Breast epithelium (tissue), 3 donors: ENCODE measurements around the gene CDC42SE1.

Experiments
- POLR2AphosphoS5 ChIP-seq, 3 donors: sonication (generic); formaldehyde crosslinking; IDR thresholded peaks; one replicate each; pipeline ENCODE4 v1.6.1; 2017; ENCODE audit warnings: antibody characterized with exemption in 3 of 3
- TF ChIP-seq, protein P1 (sequence below), 3 donors: fragments of 450-650 bp; IDR thresholded peaks; one replicate each; pipeline ENCODE4 v1.5.1; 2016 to 2017; ENCODE audit warnings: antibody characterized with exemption in 3 of 3, mild to moderate bottlenecking in 3 of 3, moderate library complexity in 3 of 3

DNA sequence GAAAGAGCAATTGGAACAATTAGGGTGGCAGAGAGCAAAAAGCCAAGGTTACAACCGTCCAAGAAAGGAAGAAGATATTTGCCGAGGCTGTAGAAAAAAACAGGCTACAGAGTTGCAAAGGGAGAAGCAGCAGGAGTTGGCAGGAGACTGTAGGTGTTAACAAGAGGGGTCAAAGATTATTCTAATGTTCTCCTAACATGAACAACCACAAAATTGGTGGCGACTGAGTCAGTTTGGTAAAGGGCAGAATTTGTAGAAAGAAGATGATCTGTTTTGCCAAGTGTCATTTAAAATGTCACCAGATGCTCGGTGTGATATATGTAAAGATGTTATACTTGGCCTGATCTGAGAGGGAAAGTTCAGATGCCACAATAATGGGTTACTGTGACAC, 51.6 kb downstream of the CDC42SE1 start:
- TF ChIP-seq, protein P1, sequence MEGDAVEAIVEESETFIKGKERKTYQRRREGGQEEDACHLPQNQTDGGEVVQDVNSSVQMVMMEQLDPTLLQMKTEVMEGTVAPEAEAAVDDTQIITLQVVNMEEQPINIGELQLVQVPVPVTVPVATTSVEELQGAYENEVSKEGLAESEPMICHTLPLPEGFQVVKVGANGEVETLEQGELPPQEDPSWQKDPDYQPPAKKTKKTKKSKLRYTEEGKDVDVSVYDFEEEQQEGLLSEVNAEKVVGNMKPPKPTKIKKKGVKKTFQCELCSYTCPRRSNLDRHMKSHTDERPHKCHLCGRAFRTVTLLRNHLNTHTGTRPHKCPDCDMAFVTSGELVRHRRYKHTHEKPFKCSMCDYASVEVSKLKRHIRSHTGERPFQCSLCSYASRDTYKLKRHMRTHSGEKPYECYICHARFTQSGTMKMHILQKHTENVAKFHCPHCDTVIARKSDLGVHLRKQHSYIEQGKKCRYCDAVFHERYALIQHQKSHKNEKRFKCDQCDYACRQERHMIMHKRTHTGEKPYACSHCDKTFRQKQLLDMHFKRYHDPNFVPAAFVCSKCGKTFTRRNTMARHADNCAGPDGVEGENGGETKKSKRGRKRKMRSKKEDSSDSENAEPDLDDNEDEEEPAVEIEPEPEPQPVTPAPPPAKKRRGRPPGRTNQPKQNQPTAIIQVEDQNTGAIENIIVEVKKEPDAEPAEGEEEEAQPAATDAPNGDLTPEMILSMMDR (IDR thresholded peaks at IDR 0.05) = no peak
- TF ChIP-seq POLR2AphosphoS5 (IDR thresholded peaks at IDR 0.05) = no peak
